HEK293 (cell line): Measurements from ENCODE around the gene STIM1.

ENCODE experiments used
- BCL11A ChIP-seq: fragments of 450-650 bp; formaldehyde crosslinking; IDR thresholded peaks from 2 replicates; pipeline ENCODE4 v1.5.1; 2016; ENCODE audit warnings: low read depth, missing biosample characterization, missing genetic modification characterization
- EGR2 ChIP-seq: fragments of 450-650 bp; formaldehyde crosslinking; IDR thresholded peaks from 2 replicates; pipeline ENCODE4 v1.5.1; 2016; ENCODE audit warnings: low read depth, missing biosample characterization, missing genetic modification characterization
- IKZF3 ChIP-seq: fragments of 450-650 bp; IDR thresholded peaks from 2 replicates; pipeline ENCODE4 v1.5.0; 2018; ENCODE audit warnings: missing biosample characterization, mild to moderate bottlenecking, missing genetic modification characterization, moderate library complexity
- KLF9 ChIP-seq: fragments of 450-650 bp; formaldehyde crosslinking; IDR thresholded peaks from 2 replicates; pipeline ENCODE4 v1.5.1; 2016; ENCODE audit warnings: missing biosample characterization, missing genetic modification characterization, low read depth
- MYNN ChIP-seq: fragments of 450-650 bp; formaldehyde crosslinking; IDR thresholded peaks from 2 replicates; pipeline ENCODE4 v1.5.1; 2016; ENCODE audit warnings: missing biosample characterization, missing genetic modification characterization, borderline replicate concordance
- RBAK ChIP-seq: fragments of 450-650 bp; formaldehyde crosslinking; IDR thresholded peaks from 2 replicates; pipeline ENCODE4 v1.5.1; 2016; ENCODE audit warnings: missing biosample characterization, missing genetic modification characterization
- YY1 ChIP-seq: fragments of 450-650 bp; formaldehyde crosslinking; IDR thresholded peaks from 2 replicates; pipeline ENCODE4 v1.5.1; 2018; ENCODE audit warnings: missing biosample characterization, missing genetic modification characterization
- ZFP37 ChIP-seq: fragments of 450-650 bp; formaldehyde crosslinking; IDR thresholded peaks from 2 replicates; pipeline ENCODE4 v1.5.1; 2016; ENCODE audit warnings: missing biosample characterization, missing genetic modification characterization
- ZNF174 ChIP-seq: fragments of 450-650 bp; formaldehyde crosslinking; IDR thresholded peaks from 2 replicates; pipeline ENCODE4 v1.5.0; 2017; ENCODE audit warnings: missing biosample characterization, mild to moderate bottlenecking, missing genetic modification characterization
- ZNF214 ChIP-seq: fragments of 450-650 bp; formaldehyde crosslinking; IDR thresholded peaks from 2 replicates; pipeline ENCODE4 v1.5.1; 2017; ENCODE audit warnings: missing biosample characterization, mild to moderate bottlenecking, missing genetic modification characterization, borderline replicate concordance
- ZNF366 ChIP-seq: fragments of 450-650 bp; formaldehyde crosslinking; conservative IDR thresholded peaks from 2 replicates; pipeline ENCODE4 v1.5.1; 2016; ENCODE audit warnings: missing biosample characterization, missing genetic modification characterization
- ZNF518A ChIP-seq: fragments of 450-650 bp; formaldehyde crosslinking; conservative IDR thresholded peaks from 2 replicates; pipeline ENCODE4 v1.5.1; 2016; ENCODE audit warnings: low read depth, missing biosample characterization, missing genetic modification characterization
- ZNF529 ChIP-seq: fragments of 450-650 bp; formaldehyde crosslinking; IDR thresholded peaks from 2 replicates; pipeline ENCODE4 v1.5.1; 2017; ENCODE audit warnings: missing genetic modification characterization, missing biosample characterization; ENCODE audit not compliant: insufficient replicate concordance
- ZNF530 ChIP-seq: fragments of 450-650 bp; formaldehyde crosslinking; IDR thresholded peaks from 2 replicates; pipeline ENCODE4 v1.5.1; 2016; ENCODE audit warnings: low read depth, missing biosample characterization, missing genetic modification characterization
- ZNF600 ChIP-seq: fragments of 450-650 bp; formaldehyde crosslinking; IDR thresholded peaks from 2 replicates; pipeline ENCODE4 v1.5.1; 2016; ENCODE audit warnings: missing biosample characterization, missing genetic modification characterization
- ZNF639 ChIP-seq: fragments of 450-650 bp; formaldehyde crosslinking; IDR thresholded peaks from 2 replicates; pipeline ENCODE4 v1.5.1; 2016; ENCODE audit warnings: missing biosample characterization, missing genetic modification characterization
- ZNF660 ChIP-seq: fragments of 450-650 bp; IDR thresholded peaks from 2 replicates; pipeline ENCODE4 v1.5.1; 2018; ENCODE audit warnings: missing biosample characterization, mild to moderate bottlenecking, missing genetic modification characterization
- ZNF837 ChIP-seq: fragments of 450-650 bp; formaldehyde crosslinking; IDR thresholded peaks from 2 replicates; pipeline ENCODE4 v1.5.1; 2016; ENCODE audit warnings: missing biosample characterization, missing genetic modification characterization
- ZXDB ChIP-seq: fragments of 450-650 bp; formaldehyde crosslinking; IDR thresholded peaks from 2 replicates; pipeline ENCODE4 v1.5.1; 2016; ENCODE audit warnings: missing biosample characterization, missing genetic modification characterization
- TF ChIP-seq, protein P1 (sequence below): fragments of 450-650 bp; formaldehyde crosslinking; IDR thresholded peaks from 2 replicates; pipeline ENCODE4 v1.5.1; 2016; ENCODE audit warnings: missing biosample characterization, missing genetic modification characterization
- TF ChIP-seq, protein P2 (sequence below): fragments of 450-650 bp; formaldehyde crosslinking; IDR thresholded peaks from 2 replicates; pipeline ENCODE4 v1.5.1; 2016; ENCODE audit warnings: missing biosample characterization, missing genetic modification characterization
- TF ChIP-seq, protein P3 (sequence below): fragments of 450-650 bp; formaldehyde crosslinking; IDR thresholded peaks from 2 replicates; pipeline ENCODE4 v1.5.1; 2017; ENCODE audit warnings: missing biosample characterization, mild to moderate bottlenecking, missing genetic modification characterization, moderate library complexity
- TF ChIP-seq, protein P4 (sequence below): fragments of 450-650 bp; formaldehyde crosslinking; IDR thresholded peaks from 2 replicates; pipeline ENCODE4 v1.5.1; 2016; ENCODE audit warnings: missing biosample characterization, missing genetic modification characterization
- TF ChIP-seq, protein P5 (sequence below): fragments of 450-650 bp; formaldehyde crosslinking; IDR thresholded peaks from 2 replicates; pipeline ENCODE4 v1.5.1; 2016; ENCODE audit warnings: missing biosample characterization, missing genetic modification characterization

STIM1 gene

GRCh38 chr11:3854977-3855807 lies at the start of gene STIM1 (continued):
- 0 out of 2 replicates have a peak, but pooled peaks have one; percentile 16 for TF ChIP-seq ZXDB
- no peak for TF ChIP-seq ZNF530 (tag by site-specific recombination)
- TF ChIP-seq, protein P1, sequence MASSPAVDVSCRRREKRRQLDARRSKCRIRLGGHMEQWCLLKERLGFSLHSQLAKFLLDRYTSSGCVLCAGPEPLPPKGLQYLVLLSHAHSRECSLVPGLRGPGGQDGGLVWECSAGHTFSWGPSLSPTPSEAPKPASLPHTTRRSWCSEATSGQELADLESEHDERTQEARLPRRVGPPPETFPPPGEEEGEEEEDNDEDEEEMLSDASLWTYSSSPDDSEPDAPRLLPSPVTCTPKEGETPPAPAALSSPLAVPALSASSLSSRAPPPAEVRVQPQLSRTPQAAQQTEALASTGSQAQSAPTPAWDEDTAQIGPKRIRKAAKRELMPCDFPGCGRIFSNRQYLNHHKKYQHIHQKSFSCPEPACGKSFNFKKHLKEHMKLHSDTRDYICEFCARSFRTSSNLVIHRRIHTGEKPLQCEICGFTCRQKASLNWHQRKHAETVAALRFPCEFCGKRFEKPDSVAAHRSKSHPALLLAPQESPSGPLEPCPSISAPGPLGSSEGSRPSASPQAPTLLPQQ (tag by site-specific recombination), result no peak
- TF ChIP-seq KLF9 (tag by site-specific recombination), result 0 out of 2 replicates have a peak, but pooled peaks have one; percentile 11
- TF ChIP-seq ZNF366, result no peak
- no peak for TF ChIP-seq ZNF639
- TF ChIP-seq YY1 (tag by site-specific recombination), result no peak
- peak; percentile 51; the same call in 1 of the 2 replicates for TF ChIP-seq ZNF660 (tag by site-specific recombination)
- no peak for TF ChIP-seq ZNF518A (tag by site-specific recombination)
- no peak for TF ChIP-seq ZNF529
- TF ChIP-seq IKZF3 (tag by site-specific recombination), result 0 out of 2 replicates have a peak, but pooled peaks have one; percentile 33
- TF ChIP-seq, protein P2, sequence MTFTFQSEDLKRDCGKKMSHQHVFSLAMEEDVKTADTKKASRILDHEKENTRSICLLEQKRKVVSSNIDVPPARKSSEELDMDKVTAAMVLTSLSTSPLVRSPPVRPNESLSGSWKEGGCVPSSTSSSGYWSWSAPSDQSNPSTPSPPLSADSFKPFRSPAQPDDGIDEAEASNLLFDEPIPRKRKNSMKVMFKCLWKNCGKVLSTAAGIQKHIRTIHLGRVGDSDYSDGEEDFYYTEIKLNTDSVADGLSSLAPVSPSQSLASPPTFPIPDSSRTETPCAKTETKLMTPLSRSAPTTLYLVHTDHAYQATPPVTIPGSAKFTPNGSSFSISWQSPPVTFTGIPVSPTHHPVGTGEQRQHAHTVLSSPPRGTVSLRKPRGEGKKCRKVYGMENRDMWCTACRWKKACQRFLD (tag by site-specific recombination), result no peak
- TF ChIP-seq ZNF174 (tag by site-specific recombination), result no peak
- no peak for TF ChIP-seq ZNF600 (tag by site-specific recombination)
- 0 out of 2 replicates have a peak, but pooled peaks have one; percentile 15 for TF ChIP-seq ZFP37 (tag by site-specific recombination)
- TF ChIP-seq ZNF837 (tag by site-specific recombination), result no peak
- TF ChIP-seq, protein P3, sequence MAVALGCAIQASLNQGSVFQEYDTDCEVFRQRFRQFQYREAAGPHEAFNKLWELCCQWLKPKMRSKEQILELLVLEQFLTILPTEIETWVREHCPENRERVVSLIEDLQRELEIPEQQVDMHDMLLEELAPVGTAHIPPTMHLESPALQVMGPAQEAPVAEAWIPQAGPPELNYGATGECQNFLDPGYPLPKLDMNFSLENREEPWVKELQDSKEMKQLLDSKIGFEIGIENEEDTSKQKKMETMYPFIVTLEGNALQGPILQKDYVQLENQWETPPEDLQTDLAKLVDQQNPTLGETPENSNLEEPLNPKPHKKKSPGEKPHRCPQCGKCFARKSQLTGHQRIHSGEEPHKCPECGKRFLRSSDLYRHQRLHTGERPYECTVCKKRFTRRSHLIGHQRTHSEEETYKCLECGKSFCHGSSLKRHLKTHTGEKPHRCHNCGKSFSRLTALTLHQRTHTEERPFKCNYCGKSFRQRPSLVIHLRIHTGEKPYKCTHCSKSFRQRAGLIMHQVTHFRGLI (tag by site-specific recombination), result peak; percentile 72
- 0 out of 2 replicates have a peak, but pooled peaks have one; percentile 32 for TF ChIP-seq EGR2 (tag by site-specific recombination)
- TF ChIP-seq RBAK (tag by site-specific recombination), result no peak
- 0 out of 2 replicates have a peak, but pooled peaks have one; percentile 26 for TF ChIP-seq BCL11A (tag by site-specific recombination)
- TF ChIP-seq, protein P4, sequence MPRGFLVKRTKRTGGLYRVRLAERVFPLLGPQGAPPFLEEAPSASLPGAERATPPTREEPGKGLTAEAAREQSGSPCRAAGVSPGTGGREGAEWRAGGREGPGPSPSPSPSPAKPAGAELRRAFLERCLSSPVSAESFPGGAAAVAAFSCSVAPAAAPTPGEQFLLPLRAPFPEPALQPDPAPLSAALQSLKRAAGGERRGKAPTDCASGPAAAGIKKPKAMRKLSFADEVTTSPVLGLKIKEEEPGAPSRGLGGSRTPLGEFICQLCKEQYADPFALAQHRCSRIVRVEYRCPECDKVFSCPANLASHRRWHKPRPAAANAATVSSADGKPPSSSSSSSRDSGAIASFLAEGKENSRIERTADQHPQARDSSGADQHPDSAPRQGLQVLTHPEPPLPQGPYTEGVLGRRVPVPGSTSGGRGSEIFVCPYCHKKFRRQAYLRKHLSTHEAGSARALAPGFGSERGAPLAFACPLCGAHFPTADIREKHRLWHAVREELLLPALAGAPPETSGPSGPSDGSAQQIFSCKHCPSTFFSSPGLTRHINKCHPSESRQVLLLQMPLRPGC (tag by site-specific recombination), result no peak
- TF ChIP-seq MYNN (tag by site-specific recombination), result no peak
- TF ChIP-seq ZNF214 (tag by site-specific recombination), result no peak
- TF ChIP-seq, protein P5, sequence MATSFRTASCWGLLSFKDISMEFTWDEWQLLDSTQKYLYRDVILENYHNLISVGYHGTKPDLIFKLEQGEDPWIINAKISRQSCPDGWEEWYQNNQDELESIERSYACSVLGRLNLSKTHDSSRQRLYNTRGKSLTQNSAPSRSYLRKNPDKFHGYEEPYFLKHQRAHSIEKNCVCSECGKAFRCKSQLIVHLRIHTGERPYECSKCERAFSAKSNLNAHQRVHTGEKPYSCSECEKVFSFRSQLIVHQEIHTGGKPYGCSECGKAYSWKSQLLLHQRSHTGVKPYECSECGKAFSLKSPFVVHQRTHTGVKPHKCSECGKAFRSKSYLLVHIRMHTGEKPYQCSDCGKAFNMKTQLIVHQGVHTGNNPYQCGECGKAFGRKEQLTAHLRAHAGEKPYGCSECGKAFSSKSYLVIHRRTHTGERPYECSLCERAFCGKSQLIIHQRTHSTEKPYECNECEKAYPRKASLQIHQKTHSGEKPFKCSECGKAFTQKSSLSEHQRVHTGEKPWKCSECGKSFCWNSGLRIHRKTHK (tag by site-specific recombination), result no peak
